Panc1 (cell line): Measurements from ENCODE around the gene SMG6. TPM values are rescaled to one million over a fixed set of nuclear protein-coding genes. Genes with fewer than 3 reads are reported as not detected.

ENCODE experiments used
- ATAC-seq: fragments of 200-7000 bp; cut with Tn5 transposase; 2 replicates; pipeline ENCODE4 v1.9.1; 2020; ENCODE audit warnings: mild to moderate bottlenecking, moderate library complexity
- BruUV-seq: library from RNA; stranded (reverse); fragments of 400-500 nt; replicated peaks from 2 replicates; lab custom pipeline; 2021; lab: Mats Ljungman, UMichigan
- CTCF ChIA-PET: fragments of 300-600 bp; sonication (Branson Sonifier 250); formaldehyde crosslinking; loops from one replicate; lab custom pipeline; 2022; ENCODE audit warnings: antibody characterized with exemption; lab: Charles Lee
- POLR2A ChIA-PET: fragments of 300-600 bp; sonication (Branson Sonifier 250); formaldehyde crosslinking; loops from one replicate; lab custom pipeline; 2022; ENCODE audit warnings: antibody characterized with exemption; lab: Charles Lee
- DNase-seq: peaks from one replicate; pipeline ENCODE4 v3.0.0-alpha.2; 2010; ENCODE audit warnings: low read depth, low spot score
- H3K27ac ChIP-seq: 2 replicates; pipeline ENCODE4 v1.5.1; 2011; ENCODE audit warnings: mild to moderate bottlenecking, low read length, inconsistent platforms
- H3K27me3 ChIP-seq: fragments of 200-500 bp; sonication (Bioruptor generic); 2 replicates; pipeline ENCODE4 v1.6.0; 2014; ENCODE audit warnings: low read length, inconsistent platforms; ENCODE audit not compliant: control insufficient read depth, insufficient read depth
- H3K36me3 ChIP-seq: fragments of 200-500 bp; sonication (Bioruptor generic); 2 replicates; pipeline ENCODE4 v1.5.1; 2014; ENCODE audit warnings: inconsistent platforms, mild to moderate bottlenecking, low read length, moderate library complexity; ENCODE audit not compliant: control insufficient read depth, insufficient read depth
- H3K4me1 ChIP-seq: 2 replicates; pipeline ENCODE4 v1.5.1; 2011; ENCODE audit warnings: inconsistent platforms, mild to moderate bottlenecking, low read length, moderate library complexity; ENCODE audit not compliant: control insufficient read depth, insufficient read depth
- H3K4me3 ChIP-seq, 2 experiments: 2 replicates each; pipeline ENCODE4 v1.5.1; 2011 to 2012; ENCODE audit warnings: low read depth in 2 of 2, low read length in 2 of 2, mild to moderate bottlenecking in 2 of 2, inconsistent platforms in 1 of 2, moderate library complexity in 1 of 2
- H3K9me3 ChIP-seq: fragments of 200-500 bp; sonication (Bioruptor generic); 2 replicates; pipeline ENCODE4 v1.5.1; 2014; ENCODE audit warnings: low read depth, mild to moderate bottlenecking, inconsistent platforms, low read length, moderate library complexity; ENCODE audit not compliant: control insufficient read depth, insufficient read depth
- POLR2AphosphoS5 ChIP-seq: IDR thresholded peaks from 2 replicates; pipeline ENCODE4 v1.6.1; 2012; ENCODE audit warnings: mild to moderate bottlenecking, low read depth, low read length, moderate library complexity
- SIN3A ChIP-seq: IDR thresholded peaks from 2 replicates; pipeline ENCODE4 v1.6.1; 2012; ENCODE audit warnings: low read depth, mild to moderate bottlenecking, low read length, moderate library complexity, borderline replicate concordance; ENCODE audit not compliant: insufficient read depth
- TCF7L2 ChIP-seq: IDR thresholded peaks from 2 replicates; pipeline ENCODE4 v1.6.1; 2011; ENCODE audit warnings: mild to moderate bottlenecking, low read depth, low read length, inconsistent platforms
- in situ Hi-C: cut with HindIII; loops from 2 replicates; pipeline ENCODE4 v1.10.0; 2016; ENCODE audit warnings: low sequenced_read_pairs, low pct_unique_long_range_greater_than_20kb
- intact Hi-C: fragments of 100-400 bp; cut with micrococcal nuclease; formaldehyde crosslinking; loops from one replicate; pipeline ENCODE4 v1.10.0; 2022; ENCODE audit not compliant: unreplicated experiment
- total RNA-seq: library from RNA; stranded (reverse); gene quantifications from one replicate; pipeline ENCODE4 v1.2.1, GENCODE V29; 2021; ENCODE audit not compliant: unreplicated experiment
- TF ChIP-seq, protein P1 (sequence below), 2 experiments: IDR thresholded peaks; 2 replicates each; pipeline ENCODE4 v1.6.1; 2011 to 2012; ENCODE audit warnings: low read depth in 2 of 2, control low read depth in 1 of 2, low read length in 1 of 2, mild to moderate bottlenecking in 1 of 2, moderate library complexity in 1 of 2; ENCODE audit not compliant: insufficient read depth in 1 of 2
- TF ChIP-seq, protein P2 (sequence below): fragments of 450-650 bp; IDR thresholded peaks from 2 replicates; pipeline ENCODE4 v1.5.1; 2017; ENCODE audit warnings: mild to moderate bottlenecking

SMG6 gene
- total RNA-seq, 1 experiment from 2014 or later = 17.8 TPM

DNA sequence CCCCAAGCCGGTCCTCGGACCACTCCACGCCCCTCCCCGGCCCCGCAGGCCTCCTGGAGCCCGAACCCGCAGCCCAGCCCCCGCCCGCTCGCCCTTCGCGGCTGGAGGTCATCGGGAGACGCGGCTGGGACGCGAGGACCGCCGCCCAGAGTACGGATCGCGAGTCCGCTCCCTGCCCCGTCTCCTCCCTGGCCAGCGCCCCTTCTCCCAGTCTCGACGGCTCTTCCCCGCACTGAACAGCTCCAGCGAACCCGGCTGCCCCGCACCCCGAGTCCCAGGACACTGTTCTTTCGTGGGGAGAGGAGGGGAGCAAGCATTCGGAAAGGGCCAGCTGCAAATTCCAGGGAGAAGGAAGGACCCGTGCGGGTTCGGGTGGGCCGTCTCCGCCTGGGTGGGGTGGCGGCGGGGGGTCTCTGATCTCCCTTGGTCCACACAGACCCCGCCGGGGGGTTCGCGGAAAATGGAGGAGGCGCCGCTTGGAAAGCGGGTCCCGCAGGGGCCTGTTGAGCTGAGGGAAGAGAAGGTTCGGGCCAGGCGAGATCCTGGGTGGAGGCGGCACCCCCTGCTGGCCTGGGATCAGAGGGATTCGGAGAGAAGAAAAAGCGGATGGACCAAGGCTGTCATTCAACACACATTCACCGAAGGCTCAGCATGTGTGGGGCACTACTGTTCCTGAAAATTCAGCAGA lies 277.8 kb downstream of the SMG6 start:
- POLR2A ChIA-PET = no interaction called here
- H3K27ac ChIP-seq = no peak overlapping the region
- DNase-seq (no peak), ATAC-seq (peak; percentile 62)
- no peaks in the 10 kb centered on the region for H3K9me3 ChIP-seq
- peaks cover 1% of the 10 kb centered on the region; the same call in 1 of the 2 replicates for H3K4me1 ChIP-seq
- H3K27me3 ChIP-seq = no peaks in the 10 kb centered on the region; the same call in 1 of the 2 replicates
- in situ Hi-C loops (no loop called here), intact Hi-C loops (no loop called here)
- no peaks in the 10 kb centered on the region; the same call in 1 of the 2 replicates for H3K36me3 ChIP-seq
- TF ChIP-seq, protein P1, sequence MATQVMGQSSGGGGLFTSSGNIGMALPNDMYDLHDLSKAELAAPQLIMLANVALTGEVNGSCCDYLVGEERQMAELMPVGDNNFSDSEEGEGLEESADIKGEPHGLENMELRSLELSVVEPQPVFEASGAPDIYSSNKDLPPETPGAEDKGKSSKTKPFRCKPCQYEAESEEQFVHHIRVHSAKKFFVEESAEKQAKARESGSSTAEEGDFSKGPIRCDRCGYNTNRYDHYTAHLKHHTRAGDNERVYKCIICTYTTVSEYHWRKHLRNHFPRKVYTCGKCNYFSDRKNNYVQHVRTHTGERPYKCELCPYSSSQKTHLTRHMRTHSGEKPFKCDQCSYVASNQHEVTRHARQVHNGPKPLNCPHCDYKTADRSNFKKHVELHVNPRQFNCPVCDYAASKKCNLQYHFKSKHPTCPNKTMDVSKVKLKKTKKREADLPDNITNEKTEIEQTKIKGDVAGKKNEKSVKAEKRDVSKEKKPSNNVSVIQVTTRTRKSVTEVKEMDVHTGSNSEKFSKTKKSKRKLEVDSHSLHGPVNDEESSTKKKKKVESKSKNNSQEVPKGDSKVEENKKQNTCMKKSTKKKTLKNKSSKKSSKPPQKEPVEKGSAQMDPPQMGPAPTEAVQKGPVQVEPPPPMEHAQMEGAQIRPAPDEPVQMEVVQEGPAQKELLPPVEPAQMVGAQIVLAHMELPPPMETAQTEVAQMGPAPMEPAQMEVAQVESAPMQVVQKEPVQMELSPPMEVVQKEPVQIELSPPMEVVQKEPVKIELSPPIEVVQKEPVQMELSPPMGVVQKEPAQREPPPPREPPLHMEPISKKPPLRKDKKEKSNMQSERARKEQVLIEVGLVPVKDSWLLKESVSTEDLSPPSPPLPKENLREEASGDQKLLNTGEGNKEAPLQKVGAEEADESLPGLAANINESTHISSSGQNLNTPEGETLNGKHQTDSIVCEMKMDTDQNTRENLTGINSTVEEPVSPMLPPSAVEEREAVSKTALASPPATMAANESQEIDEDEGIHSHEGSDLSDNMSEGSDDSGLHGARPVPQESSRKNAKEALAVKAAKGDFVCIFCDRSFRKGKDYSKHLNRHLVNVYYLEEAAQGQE (IDR thresholded peaks at IDR 0.05; ENCODE audit: insufficient read depth in 1 of 2, low read depth in 2 of 2, low read length in 1 of 2) = no peak
- TF ChIP-seq, protein P2, sequence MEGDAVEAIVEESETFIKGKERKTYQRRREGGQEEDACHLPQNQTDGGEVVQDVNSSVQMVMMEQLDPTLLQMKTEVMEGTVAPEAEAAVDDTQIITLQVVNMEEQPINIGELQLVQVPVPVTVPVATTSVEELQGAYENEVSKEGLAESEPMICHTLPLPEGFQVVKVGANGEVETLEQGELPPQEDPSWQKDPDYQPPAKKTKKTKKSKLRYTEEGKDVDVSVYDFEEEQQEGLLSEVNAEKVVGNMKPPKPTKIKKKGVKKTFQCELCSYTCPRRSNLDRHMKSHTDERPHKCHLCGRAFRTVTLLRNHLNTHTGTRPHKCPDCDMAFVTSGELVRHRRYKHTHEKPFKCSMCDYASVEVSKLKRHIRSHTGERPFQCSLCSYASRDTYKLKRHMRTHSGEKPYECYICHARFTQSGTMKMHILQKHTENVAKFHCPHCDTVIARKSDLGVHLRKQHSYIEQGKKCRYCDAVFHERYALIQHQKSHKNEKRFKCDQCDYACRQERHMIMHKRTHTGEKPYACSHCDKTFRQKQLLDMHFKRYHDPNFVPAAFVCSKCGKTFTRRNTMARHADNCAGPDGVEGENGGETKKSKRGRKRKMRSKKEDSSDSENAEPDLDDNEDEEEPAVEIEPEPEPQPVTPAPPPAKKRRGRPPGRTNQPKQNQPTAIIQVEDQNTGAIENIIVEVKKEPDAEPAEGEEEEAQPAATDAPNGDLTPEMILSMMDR = peak; percentile 87
- no TSS peak for BruUV-seq
- CTCF ChIA-PET = interaction anchor here (2.6 kb wide), 1 partner anchor 117 kb away, joined by 22 read pairs; no protein-coding TSS in a partner anchor
- H3K4me3 ChIP-seq = peak overlapping the region; percentile 38 to 44

DNA sequence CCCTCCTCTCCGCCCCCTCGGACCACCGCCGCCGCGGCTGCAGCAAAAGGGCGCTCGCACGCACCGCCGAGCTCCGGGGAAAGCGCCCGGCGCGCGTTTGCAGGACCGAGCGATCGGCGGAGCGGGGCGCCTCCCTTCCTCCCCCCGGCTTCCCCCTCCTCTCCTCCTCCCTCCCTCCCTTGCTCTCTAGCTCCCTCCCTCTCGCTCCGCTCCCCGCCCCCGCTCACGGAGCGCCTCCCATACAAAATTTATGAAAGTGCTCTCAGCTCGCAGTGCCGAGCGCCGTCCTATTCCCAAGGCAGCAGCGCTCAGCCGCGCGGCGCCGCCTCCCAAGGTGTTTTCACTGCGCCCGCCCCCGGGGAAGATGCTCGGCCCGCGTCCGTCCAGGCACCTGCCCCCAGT lies 278.4 kb downstream of the SMG6 start, which contains the start of gene RTN4RL1:
RTN4RL1 (minus strand) TSS at position 115 of the 402 bp plus-strand sequence. CDS start 469 bp downstream, outside the sequence.
- TF ChIP-seq SIN3A (no peak), POLR2AphosphoS5 (no peak), TCF7L2 (no peak)
- TF ChIP-seq, protein P1 (IDR thresholded peaks at IDR 0.05; ENCODE audit: insufficient read depth in 1 of 2, low read depth in 2 of 2, low read length in 1 of 2) = no peak
- TF ChIP-seq, protein P2 = no peak
- ChIA-PET CTCF (interaction anchor here (2.6 kb wide), 1 partner anchor 116 kb away, joined by 22 read pairs; no protein-coding TSS in a partner anchor), POLR2A (interaction anchor here (0.5 kb wide), 1 partner anchor 21 kb away, joined by 4 read pairs; no protein-coding TSS in a partner anchor)
- no peaks in the 10 kb centered on the region; the same call in 1 of the 2 replicates for H3K36me3 ChIP-seq
- no peaks in the 10 kb centered on the region; the same call in 1 of the 2 replicates for H3K27me3 ChIP-seq
- in situ Hi-C loops (no loop called here), intact Hi-C loops (no loop called here)
- peak within 1 kb of the TSS; percentile 38 to 44 for H3K4me3 ChIP-seq
- DNase-seq (no peak), ATAC-seq (peak; percentile 42)
- H3K4me1 ChIP-seq = no peaks in the 10 kb centered on the region
- H3K9me3 ChIP-seq = no peaks in the 10 kb centered on the region
- BruUV-seq = no TSS peak
- no peak within 1 kb of the TSS for H3K27ac ChIP-seq
